ENCODE measurements around the gene SNAI1.

Gene SNAI1

GRCh38 chr20:50015993-50016770, 33.4 kb downstream of the SNAI1 start:
- H3K9me3 ChIP-seq (ENCODE audit: insufficient read depth, low read length) = no peaks in the 10 kb centered on the region
- H3K36me3 ChIP-seq (ENCODE audit: low read length) = no peaks in the 10 kb centered on the region
- no peaks in the 10 kb centered on the region for H3K79me2 ChIP-seq (ENCODE audit: insufficient read depth, low read length)
- no peak overlapping the region for H3K4me2 ChIP-seq (ENCODE audit: low read depth, low read length, poor library complexity, severe bottlenecking)
- no peaks in the 10 kb centered on the region for H3K9me2 ChIP-seq (replicated peaks; ENCODE audit: insufficient read depth, low read length)
- H4K20me1 ChIP-seq (ENCODE audit: low read depth, low read length) = no peaks in the 10 kb centered on the region
- H3K4me3 ChIP-seq (ENCODE audit: insufficient read depth, low read length, poor library complexity, severe bottlenecking) = no peak overlapping the region
- TF ChIP-seq EZH2phosphoT487 (conservative IDR thresholded peaks at IDR 0.05; ENCODE audit: low read length) (no peak), CTCF (IDR thresholded peaks at IDR 0.05; ENCODE audit: insufficient read depth, low read length, poor library complexity, severe bottlenecking) (no peak)
- no peaks in the 10 kb centered on the region for H3F3A ChIP-seq (ENCODE audit: insufficient read depth)
- H3K27me3 ChIP-seq (ENCODE audit: low read length) = no peaks in the 10 kb centered on the region
- H2AFZ ChIP-seq (ENCODE audit: low read depth, low read length, severe bottlenecking) = no peak overlapping the region
- H3K27ac ChIP-seq (ENCODE audit: low read depth, low read length) = no peak overlapping the region
- H3K9ac ChIP-seq (ENCODE audit: low read length) = no peak overlapping the region

DNA sequence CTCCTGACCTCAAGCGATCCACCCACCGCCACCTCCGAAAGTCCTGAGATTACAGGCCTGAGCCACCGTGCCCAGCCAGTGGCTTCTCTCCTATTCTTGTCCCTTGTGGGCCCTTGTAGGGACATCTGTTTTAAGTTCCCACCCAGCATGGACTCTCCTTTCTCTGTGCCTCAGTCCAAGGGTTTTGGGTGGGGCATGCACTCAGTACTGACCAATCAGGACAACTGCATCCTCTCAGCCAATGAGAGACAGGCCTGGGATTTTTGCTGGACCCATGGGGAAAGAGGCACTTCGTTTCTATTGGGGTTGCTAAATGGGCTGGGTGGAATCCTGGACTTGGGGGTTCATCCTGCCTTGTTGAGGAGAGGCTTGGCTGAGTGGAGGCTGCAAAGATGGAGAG, 34.4 kb downstream of the SNAI1 start:
- Histone ChIP-seq H3K79me2 (ENCODE audit: insufficient read depth, low read length) (no peaks in the 10 kb centered on the region), H3K27me3 (ENCODE audit: low read length) (no peaks in the 10 kb centered on the region), H3F3A (ENCODE audit: insufficient read depth) (no peaks in the 10 kb centered on the region), H3K27ac (ENCODE audit: low read depth, low read length) (no peak overlapping the region), H3K4me3 (ENCODE audit: insufficient read depth, low read length, poor library complexity, severe bottlenecking) (no peak overlapping the region), H3K4me2 (ENCODE audit: low read depth, low read length, poor library complexity, severe bottlenecking) (no peak overlapping the region), H3K9ac (ENCODE audit: low read length) (no peak overlapping the region), H3K9me2 (replicated peaks; ENCODE audit: insufficient read depth, low read length) (no peaks in the 10 kb centered on the region), H3K9me3 (ENCODE audit: insufficient read depth, low read length) (no peaks in the 10 kb centered on the region), H4K20me1 (ENCODE audit: low read depth, low read length) (no peaks in the 10 kb centered on the region), H3K36me3 (ENCODE audit: low read length) (no peaks in the 10 kb centered on the region), H2AFZ (ENCODE audit: low read depth, low read length, severe bottlenecking) (no peak overlapping the region)
- TF ChIP-seq EZH2phosphoT487 (conservative IDR thresholded peaks at IDR 0.05; ENCODE audit: low read length) (no peak), CTCF (IDR thresholded peaks at IDR 0.05; ENCODE audit: insufficient read depth, low read length, poor library complexity, severe bottlenecking) (no peak)

GRCh38 chr20:50017576-50018248, 34.9 kb downstream of the SNAI1 start:
- Histone ChIP-seq H3K9me3 (ENCODE audit: insufficient read depth, low read length) (no peaks in the 10 kb centered on the region), H3K36me3 (ENCODE audit: low read length) (no peaks in the 10 kb centered on the region), H4K20me1 (ENCODE audit: low read depth, low read length) (no peaks in the 10 kb centered on the region), H3K79me2 (ENCODE audit: insufficient read depth, low read length) (no peaks in the 10 kb centered on the region), H3K9ac (ENCODE audit: low read length) (no peak overlapping the region), H3K4me2 (ENCODE audit: low read depth, low read length, poor library complexity, severe bottlenecking) (no peak overlapping the region), H3K27me3 (ENCODE audit: low read length) (no peaks in the 10 kb centered on the region), H3K9me2 (replicated peaks; ENCODE audit: insufficient read depth, low read length) (no peaks in the 10 kb centered on the region), H2AFZ (ENCODE audit: low read depth, low read length, severe bottlenecking) (no peak overlapping the region), H3F3A (ENCODE audit: insufficient read depth) (no peaks in the 10 kb centered on the region), H3K4me3 (ENCODE audit: insufficient read depth, low read length, poor library complexity, severe bottlenecking) (no peak overlapping the region), H3K27ac (ENCODE audit: low read depth, low read length) (no peak overlapping the region)
- no peak for TF ChIP-seq EZH2phosphoT487 (conservative IDR thresholded peaks at IDR 0.05; ENCODE audit: low read length)
- no peak for TF ChIP-seq CTCF (IDR thresholded peaks at IDR 0.05; ENCODE audit: insufficient read depth, low read length, poor library complexity, severe bottlenecking)
